Sigmoid colon (tissue), 7 donors: Measurements from ENCODE around the gene MROH2A. TPM values are rescaled to one million over a fixed set of nuclear protein-coding genes. Genes with fewer than 3 reads are reported as not detected.
"Not testable (repeated sequence)": the region's sequence is repeated elsewhere in the genome, so short reads cannot be mapped to it uniquely, and the experiment has no call there.

Source experiments
- DNase-seq: peaks from one replicate; pipeline ENCODE4 v3.0.0-alpha.2; 2019
- H3K27ac ChIP-seq, 4 donors: fragments of 200-600 bp; sonication (generic); one replicate each; pipeline ENCODE4 v1.5.1; 2016 to 2019; ENCODE audit warnings: mild to moderate bottlenecking in 1 of 4
- H3K27me3 ChIP-seq, 3 donors: fragments of 200-600 bp; sonication (generic); one replicate each; pipeline ENCODE4 v1.5.1; 2019; ENCODE audit warnings: mild to moderate bottlenecking in 1 of 3
- H3K36me3 ChIP-seq, 4 donors: fragments of 200-600 bp; sonication (generic); one replicate each; pipeline ENCODE4 v1.5.1; 2016 to 2019
- H3K4me1 ChIP-seq, 4 donors: fragments of 200-600 bp; sonication (generic); one replicate each; pipeline ENCODE4 v1.5.1; 2017 to 2019
- H3K4me3 ChIP-seq, 4 donors: fragments of 200-600 bp; sonication (generic); one replicate each; pipeline ENCODE4 v1.5.1; 2017 to 2019; ENCODE audit warnings: mild to moderate bottlenecking in 2 of 4, moderate library complexity in 1 of 4
- H3K9me3 ChIP-seq, 4 donors: fragments of 200-600 bp in 3 of 4; sonication (generic) in 3 of 4; one replicate each; pipeline versions ENCODE4 v1.5.1 to v1.6.1; 2013 to 2019
- CTCF ChIP-seq, 4 experiments: fragments of 450-650 bp in 3 of 4; fragments of 200-600 bp in 1 of 4; IDR thresholded peaks; one replicate each; pipeline ENCODE4 v1.5.1; 2016 to 2019; ENCODE audit warnings: antibody characterized with exemption in 4 of 4, mild to moderate bottlenecking in 3 of 4, moderate library complexity in 2 of 4
- EP300 ChIP-seq, 4 donors: sonication (generic); formaldehyde crosslinking; IDR thresholded peaks; one replicate each; pipeline ENCODE4 v1.6.1; 2017; ENCODE audit warnings: antibody characterized with exemption in 4 of 4
- POLR2A ChIP-seq, 2 donors: fragments of 450-650 bp; IDR thresholded peaks; one replicate each; pipeline ENCODE4 v1.6.1; 2016; ENCODE audit warnings: antibody characterized with exemption in 2 of 2, mild to moderate bottlenecking in 2 of 2, moderate library complexity in 2 of 2
- POLR2AphosphoS5 ChIP-seq, 4 donors: sonication (generic); formaldehyde crosslinking; IDR thresholded peaks; one replicate each; pipeline ENCODE4 v1.6.1; 2017; ENCODE audit warnings: antibody characterized with exemption in 4 of 4
- WGBS, 2 donors: extraction: QIAGEN DNeasy Blood & Tissue Kit; methylation state at CpG; one replicate each; pipeline ENCODE4 v1.1.7; 2013; 5-methylcytosine and 5-hydroxymethylcytosine counted together
- intact Hi-C: fragments of 100-400 bp; cut with DNase I; formaldehyde crosslinking; loops from one replicate; pipeline ENCODE4 v1.15.1; 2023
- polyA plus RNA-seq, 3 donors: library from polyadenylated mRNA; stranded (reverse); fragments of 200-250 nt; gene quantifications; one replicate each; pipeline ENCODE4 v1.2.3, GENCODE V29; 2013
- total RNA-seq, 4 donors: library from RNA; depleted of rRNA; stranded (reverse); fragments of >200 nt; gene quantifications; one replicate each; pipeline ENCODE4 v1.1.0, GENCODE V29; 2016
- donor health status: healthy with polysubstance abuse.
- donor health status: Bipolar disorder and iron deficiency.
- donor health status: healthy.

Gene MROH2A
- total and polyA plus RNA-seq, 7 donors: 0.06 TPM; not detected in 6

DNA sequence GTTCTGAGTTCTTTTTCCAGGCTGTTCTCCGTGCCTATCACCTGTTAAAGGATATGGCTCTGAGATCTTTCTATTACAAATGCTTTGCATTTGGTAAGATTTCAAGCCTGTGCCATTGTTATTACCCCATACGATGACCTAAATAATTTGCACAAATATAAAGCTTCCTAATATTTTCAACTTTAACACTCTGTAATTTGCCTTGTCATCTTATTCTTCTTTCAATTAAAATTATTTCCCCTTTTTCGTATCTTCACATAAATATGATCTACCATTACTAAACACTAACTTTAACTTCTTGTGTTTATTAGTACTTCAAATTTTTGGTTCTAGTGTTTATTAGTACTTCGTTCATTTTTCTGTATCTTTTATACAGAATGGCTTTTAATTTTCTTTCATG lies 93.3 kb downstream of the MROH2A start:
- Histone ChIP-seq H3K4me1 (no peaks in the 10 kb centered on the region), H3K4me3 (no peak overlapping the region), H3K27me3 (no peaks in the 10 kb centered on the region), H3K36me3 (no peaks in the 10 kb centered on the region), H3K9me3 (peaks cover 0 to 4% (median 0%) of the 10 kb centered on the region in 4 donors), H3K27ac (no peak overlapping the region)
- intact Hi-C loops: no loop called here
- DNase-seq: no peak
- TF ChIP-seq POLR2AphosphoS5 (IDR thresholded peaks at IDR 0.05) (no peak), CTCF (IDR thresholded peaks at IDR 0.05) (no peak)
- 62% methylated on average over 4 of the region's 4 CpGs for WGBS, 2 donors

- H3K4me3 ChIP-seq, intact Hi-C loops, H3K27me3 ChIP-seq, H3K27ac ChIP-seq, DNase-seq, H3K9me3 ChIP-seq, H3K36me3 ChIP-seq, H3K4me1 ChIP-seq: not testable (repeated sequence)
- 13 to 26% methylated on average over 2 of the region's 2 CpGs for WGBS, 2 donors
These were observed 94.0 kb downstream of the MROH2A start for GRCh38 chr2:233872125-233872524.

GRCh38 chr2:233882353-233882752 lies 104.2 kb downstream of the MROH2A start:
- intact Hi-C loops: no loop called here
- no peak overlapping the region for H3K4me3 ChIP-seq
- TF ChIP-seq POLR2AphosphoS5 (IDR thresholded peaks at IDR 0.05) (no peak), CTCF (IDR thresholded peaks at IDR 0.05) (no peak), EP300 (IDR thresholded peaks at IDR 0.05) (no peak), POLR2A (IDR thresholded peaks at IDR 0.05) (no peak)

More at GRCh38 chr2:233882353-233882752, 104.2 kb downstream of the MROH2A start:
- no peak overlapping the region for H3K27ac ChIP-seq
- no peak for DNase-seq
- no peaks in the 10 kb centered on the region for H3K4me1 ChIP-seq
- H3K27me3 ChIP-seq: no peaks in the 10 kb centered on the region
- peaks cover 0 to 6% (median 5%) of the 10 kb centered on the region in 4 donors for H3K9me3 ChIP-seq
- no peaks in the 10 kb centered on the region for H3K36me3 ChIP-seq

Other genes starting within 250 kb of the MROH2A start
- 10 to 100 TPM; 23.4 to 34.5 (median 31.3) TPM for gene USP40, start 211.5 kb upstream of the MROH2A start, total RNA-seq
- 10 to 100 TPM in 2 of 3 donors, 1 to 10 TPM in 1; 9.6 to 14.7 (median 10.9) TPM for gene USP40, start 211.5 kb upstream of the MROH2A start, polyA plus RNA-seq
- gene UGT1A8, start 160.7 kb upstream of the MROH2A start, total RNA-seq: not detected
- gene UGT1A8, start 160.7 kb upstream of the MROH2A start, polyA plus RNA-seq: 1 to 10 TPM; 1.8 to 8.8 (median 7.4) TPM
- gene UGT1A10, start 141.9 kb upstream of the MROH2A start, total RNA-seq: not detected
- 10 to 100 TPM; 10.8 to 27.3 (median 19.7) TPM for gene UGT1A10, start 141.9 kb upstream of the MROH2A start, polyA plus RNA-seq
- not detected for gene UGT1A9, start 106.4 kb upstream of the MROH2A start, total RNA-seq
- under 1 TPM in 1 of 3 donors, not detected in 2; 0.36 TPM for gene UGT1A9, start 106.4 kb upstream of the MROH2A start, polyA plus RNA-seq
- gene UGT1A7, start 96.4 kb upstream of the MROH2A start, total RNA-seq: not detected
- under 1 TPM in 1 of 3 donors, not detected in 2; 0.66 TPM for gene UGT1A7, start 96.4 kb upstream of the MROH2A start, polyA plus RNA-seq
- not detected for gene UGT1A6, start 85.4 kb upstream of the MROH2A start, total RNA-seq
- 1 to 10 TPM in 1 of 3 donors, not detected in 2; 3.0 TPM for gene UGT1A6, start 85.4 kb upstream of the MROH2A start, polyA plus RNA-seq
- gene UGT1A5, start 65.4 kb upstream of the MROH2A start, total RNA-seq: not detected
- gene UGT1A5, start 65.4 kb upstream of the MROH2A start, polyA plus RNA-seq: under 1 TPM in 1 of 3 donors, not detected in 2; 0.22 TPM
- gene UGT1A4, start 59.6 kb upstream of the MROH2A start, total RNA-seq: not detected
- gene UGT1A4, start 59.6 kb upstream of the MROH2A start, polyA plus RNA-seq: under 1 TPM in 2 of 3 donors, not detected in 1; 0.50 to 0.60 TPM
- not detected for gene UGT1A3, start 49.3 kb upstream of the MROH2A start, total RNA-seq
- gene UGT1A3, start 49.3 kb upstream of the MROH2A start, polyA plus RNA-seq: under 1 TPM in 1 of 3 donors, not detected in 2; 0.36 TPM
- not detected for gene UGT1A1, start 18.1 kb upstream of the MROH2A start, total RNA-seq
- 1 to 10 TPM in 2 of 3 donors, under 1 TPM in 1; 0.74 to 2.8 (median 1.8) TPM for gene UGT1A1, start 18.1 kb upstream of the MROH2A start, polyA plus RNA-seq
- gene HJURP, start 76.2 kb downstream of the MROH2A start, total RNA-seq: 1 to 10 TPM in 2 of 4 donors, under 1 TPM in 2; 0.28 to 2.1 (median 1.0) TPM
- gene HJURP, start 76.2 kb downstream of the MROH2A start, polyA plus RNA-seq: 1 to 10 TPM; 1.2 to 9.0 (median 3.0) TPM
- not detected for gene TRPM8, start 139.0 kb downstream of the MROH2A start, total RNA-seq
- under 1 TPM in 1 of 3 donors, not detected in 2; 0.04 TPM for gene TRPM8, start 139.0 kb downstream of the MROH2A start, polyA plus RNA-seq